Right lobe of liver (tissue), 4 donors: Measurements from ENCODE around the gene PIM3.

Source experiments
- POLR2A ChIP-seq: fragments of 450-650 bp; IDR thresholded peaks from one replicate; pipeline ENCODE4 v1.6.1; 2017; ENCODE audit warnings: antibody characterized with exemption, mild to moderate bottlenecking
- TF ChIP-seq, protein P1 (sequence below), 4 donors: fragments of 200-600 bp in 3 of 4; fragments of 450-650 bp in 1 of 4; IDR thresholded peaks; one replicate each; pipeline versions ENCODE4 v1.5.1 to v1.8.0; 2016 to 2022; ENCODE audit warnings: antibody characterized with exemption in 4 of 4, mild to moderate bottlenecking in 2 of 4
- donor health status: DM: no; HTN: no; CAD: no.
- donor health status: DM: no; HTN: no; CAD: no.
- donor health status: DM: no; HTN: yes; CAD: no.

DNA sequence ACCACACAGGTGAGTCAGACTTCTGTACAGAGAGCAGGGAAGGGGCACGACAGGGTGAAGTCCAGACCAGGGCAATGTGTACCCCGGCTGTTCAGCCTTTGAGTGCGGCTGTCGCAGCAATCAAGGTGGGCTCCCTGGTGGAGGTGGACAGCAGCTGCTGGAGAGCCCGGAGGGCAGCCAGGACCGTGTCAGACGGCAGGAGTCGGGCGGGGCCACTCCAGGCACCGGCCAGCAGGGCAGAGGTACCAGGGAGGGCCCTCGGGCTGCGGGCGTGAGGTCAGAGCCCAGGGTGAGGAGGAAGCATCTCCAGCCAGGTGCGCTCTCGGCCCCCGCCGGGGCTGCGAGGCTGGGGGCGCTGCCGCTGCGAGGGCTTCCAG, 802 bp upstream of the PIM3 start:
- TF ChIP-seq, protein P1, sequence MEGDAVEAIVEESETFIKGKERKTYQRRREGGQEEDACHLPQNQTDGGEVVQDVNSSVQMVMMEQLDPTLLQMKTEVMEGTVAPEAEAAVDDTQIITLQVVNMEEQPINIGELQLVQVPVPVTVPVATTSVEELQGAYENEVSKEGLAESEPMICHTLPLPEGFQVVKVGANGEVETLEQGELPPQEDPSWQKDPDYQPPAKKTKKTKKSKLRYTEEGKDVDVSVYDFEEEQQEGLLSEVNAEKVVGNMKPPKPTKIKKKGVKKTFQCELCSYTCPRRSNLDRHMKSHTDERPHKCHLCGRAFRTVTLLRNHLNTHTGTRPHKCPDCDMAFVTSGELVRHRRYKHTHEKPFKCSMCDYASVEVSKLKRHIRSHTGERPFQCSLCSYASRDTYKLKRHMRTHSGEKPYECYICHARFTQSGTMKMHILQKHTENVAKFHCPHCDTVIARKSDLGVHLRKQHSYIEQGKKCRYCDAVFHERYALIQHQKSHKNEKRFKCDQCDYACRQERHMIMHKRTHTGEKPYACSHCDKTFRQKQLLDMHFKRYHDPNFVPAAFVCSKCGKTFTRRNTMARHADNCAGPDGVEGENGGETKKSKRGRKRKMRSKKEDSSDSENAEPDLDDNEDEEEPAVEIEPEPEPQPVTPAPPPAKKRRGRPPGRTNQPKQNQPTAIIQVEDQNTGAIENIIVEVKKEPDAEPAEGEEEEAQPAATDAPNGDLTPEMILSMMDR (IDR thresholded peaks at IDR 0.05): peak in 1 of 4 donors; percentile 8
- TF ChIP-seq POLR2A: no peak
